GM13976 (cell line): ENCODE results near the gene VWA8.
"Not testable (repeated sequence)": the region's sequence is repeated elsewhere in the genome, so short reads cannot be mapped to it uniquely, and the experiment has no call there.

ENCODE experiments used
- DNase-seq: peaks from one replicate; pipeline ENCODE4 v3.0.0; 2012; ENCODE audit warnings: low spot score
- CTCF ChIP-seq: IDR thresholded peaks from 2 replicates; pipeline ENCODE4 v1.5.1; 2012; ENCODE audit warnings: borderline replicate concordance, mild to moderate bottlenecking; ENCODE audit not compliant: insufficient read depth; ENCODE audit errors: extremely low read depth, missing control alignments, control extremely low read depth
- in situ Hi-C: fragments of 300-500 bp; cut with MboI; formaldehyde crosslinking; loops from one replicate; pipeline ENCODE4 v1.12.0; 2022; ENCODE audit warnings: low sequenced_read_pairs, mixed read lengths, inconsistent platforms; ENCODE audit not compliant: unreplicated experiment

Gene VWA8

GRCh38 chr13:41909506-41909905, 51.4 kb downstream of the VWA8 start:
- DNase-seq = no peak
- in situ Hi-C loops = loop anchor here (10.0 kb wide), 1 partner anchor 195 kb away; no protein-coding TSS in a partner anchor
- TF ChIP-seq CTCF = no peak

- in situ Hi-C loops = loop anchor here (10.0 kb wide), 1 partner anchor 199 kb away; no protein-coding TSS in a partner anchor
- DNase-seq = peak; percentile 49
These were observed 55.2 kb downstream of the VWA8 start for GRCh38 chr13:41905600-41906254.

GRCh38 chr13:41900918-41901317, 60.0 kb downstream of the VWA8 start:
- in situ Hi-C loops = loop anchor here (10.0 kb wide), 1 partner anchor 204 kb away; no protein-coding TSS in a partner anchor
- no peak for DNase-seq
- no peak for TF ChIP-seq CTCF

More at GRCh38 chr13:41905600-41906254, 55.2 kb downstream of the VWA8 start:
- TF ChIP-seq CTCF = peak; percentile 8

- DNase-seq, in situ Hi-C loops: not testable (repeated sequence)
These were observed 62.5 kb downstream of the VWA8 start for GRCh38 chr13:41898411-41898810.

GRCh38 chr13:41897126-41897525, 63.8 kb downstream of the VWA8 start:
- TF ChIP-seq CTCF = no peak
- in situ Hi-C loops = no loop called here
- no peak for DNase-seq

- TF ChIP-seq CTCF = no peak
- in situ Hi-C loops = no loop called here
- no peak for DNase-seq
These were observed 65.4 kb downstream of the VWA8 start for GRCh38 chr13:41895478-41895877.

- no peak for TF ChIP-seq CTCF
- no peak for DNase-seq
- in situ Hi-C loops = no loop called here
These were observed 69.8 kb downstream of the VWA8 start for GRCh38 chr13:41891119-41891518.
